Mesenchymal stem cell (in vitro differentiated cells and primary cell): Measurements from ENCODE around the gene LAPTM4A.

Experiments used
- DNase-seq: peaks from one replicate; pipeline ENCODE4 v3.0.0-alpha.2; 2013
- H2AFZ ChIP-seq: one replicate; pipeline ENCODE4 v1.6.1; 2013; ENCODE audit warnings: low read depth, mild to moderate bottlenecking, control low read depth, inconsistent platforms, low read length, moderate library complexity
- H2AK5ac ChIP-seq: 2 replicates; pipeline ENCODE4 v1.6.1; 2013; ENCODE audit warnings: low read length, moderate library complexity, mild to moderate bottlenecking, inconsistent platforms; ENCODE audit not compliant: severe bottlenecking
- H2BK120ac ChIP-seq: one replicate; pipeline ENCODE4 v1.6.1; 2013; ENCODE audit warnings: low read depth, mild to moderate bottlenecking, inconsistent platforms, low read length, moderate library complexity
- H2BK12ac ChIP-seq, 2 experiments: one replicate each; pipeline ENCODE4 v1.6.1; 2013; ENCODE audit warnings: inconsistent platforms in 2 of 2, low read length in 2 of 2, mild to moderate bottlenecking in 2 of 2, moderate library complexity in 2 of 2, control low read depth in 1 of 2
- H2BK15ac ChIP-seq: one replicate; pipeline ENCODE4 v1.6.1; 2013; ENCODE audit warnings: mild to moderate bottlenecking, low read depth, inconsistent platforms; ENCODE audit not compliant: poor library complexity, severe bottlenecking
- H2BK5ac ChIP-seq: 2 replicates; pipeline ENCODE4 v1.6.1; 2013; ENCODE audit warnings: low read depth, mild to moderate bottlenecking, low read length, control low read depth, inconsistent platforms; ENCODE audit not compliant: poor library complexity, severe bottlenecking
- H3K14ac ChIP-seq, 2 experiments: one replicate each; pipeline ENCODE4 v1.6.1; 2013; ENCODE audit warnings: inconsistent platforms in 2 of 2, low read length in 2 of 2, control low read depth in 1 of 2, mild to moderate bottlenecking in 1 of 2, moderate library complexity in 1 of 2
- H3K18ac ChIP-seq, 2 experiments: one replicate each; pipeline ENCODE4 v1.6.1; 2013; ENCODE audit warnings: inconsistent platforms in 2 of 2, low read length in 2 of 2, control low read depth in 1 of 2, low read depth in 1 of 2, mild to moderate bottlenecking in 1 of 2
- H3K23ac ChIP-seq, 2 experiments: one replicate each; pipeline ENCODE4 v1.6.1; 2013; ENCODE audit warnings: inconsistent platforms in 2 of 2, low read length in 2 of 2, mild to moderate bottlenecking in 2 of 2, moderate library complexity in 2 of 2, control low read depth in 1 of 2
- H3K27ac ChIP-seq: 2 replicates; pipeline ENCODE4 v1.5.1; 2013; ENCODE audit warnings: mild to moderate bottlenecking, moderate library complexity, low read length, control low read depth, inconsistent platforms; ENCODE audit not compliant: poor library complexity, severe bottlenecking
- H3K27me3 ChIP-seq, 2 experiments: 2 replicates each; pipeline versions ENCODE4 v1.6.1 to v1.7.0; 2013; ENCODE audit warnings: low read length in 2 of 2, mild to moderate bottlenecking in 2 of 2, moderate library complexity in 2 of 2, control low read depth in 1 of 2, inconsistent platforms in 1 of 2; ENCODE audit not compliant: control insufficient read depth in 1 of 2, insufficient read depth in 1 of 2
- H3K36me3 ChIP-seq, 2 experiments: 2 replicates each; pipeline versions ENCODE4 v1.6.1 to v1.7.0; 2013; ENCODE audit warnings: low read length in 2 of 2, control low read depth in 1 of 2, inconsistent platforms in 1 of 2, low read depth in 1 of 2, mild to moderate bottlenecking in 1 of 2; ENCODE audit not compliant: insufficient read depth in 2 of 2, control insufficient read depth in 1 of 2
- H3K4ac ChIP-seq, 2 experiments: one replicate each; pipeline ENCODE4 v1.6.1; 2013; ENCODE audit warnings: inconsistent platforms in 2 of 2, low read length in 2 of 2, mild to moderate bottlenecking in 2 of 2, moderate library complexity in 2 of 2, control low read depth in 1 of 2, low read depth in 1 of 2
- H3K4me1 ChIP-seq: 2 replicates; pipeline ENCODE4 v1.6.1; 2013; ENCODE audit warnings: low read depth, low read length, control low read depth; ENCODE audit not compliant: control insufficient read depth, insufficient read depth
- H3K4me2 ChIP-seq: 2 replicates; pipeline ENCODE4 v1.6.1; 2013; ENCODE audit warnings: low read length, mild to moderate bottlenecking, inconsistent platforms; ENCODE audit not compliant: poor library complexity, severe bottlenecking
- H3K4me3 ChIP-seq, 2 experiments: 2 replicates each; pipeline versions ENCODE4 v1.5.1 to v1.7.0; 2013; ENCODE audit warnings: low read length in 2 of 2, mild to moderate bottlenecking in 2 of 2, control low read depth in 1 of 2, low read depth in 1 of 2; ENCODE audit not compliant: insufficient read depth in 1 of 2
- H3K79me1 ChIP-seq: replicated peaks from 2 replicates; pipeline ENCODE4 v1.6.1; 2013; ENCODE audit warnings: mild to moderate bottlenecking, control low read depth, low read length, inconsistent platforms; ENCODE audit not compliant: poor library complexity, severe bottlenecking
- H3K9ac ChIP-seq: 2 replicates; pipeline ENCODE4 v1.7.0; 2013; ENCODE audit warnings: mild to moderate bottlenecking, low read length, moderate library complexity
- H3K9me3 ChIP-seq: 2 replicates; pipeline ENCODE4 v1.7.0; 2013; ENCODE audit warnings: mild to moderate bottlenecking, low read length; ENCODE audit not compliant: control insufficient read depth
- H4K8ac ChIP-seq: one replicate; pipeline ENCODE4 v1.6.1; 2013; ENCODE audit warnings: inconsistent platforms, mild to moderate bottlenecking, low read length, moderate library complexity
- H4K91ac ChIP-seq: one replicate; pipeline ENCODE4 v1.6.1; 2013; ENCODE audit warnings: mild to moderate bottlenecking, low read length, inconsistent platforms
- WGBS: methylation state at CpG from one replicate; pipeline ENCODE4 v1.1.7; 2013; ENCODE audit warnings: mixed read lengths; 5-methylcytosine and 5-hydroxymethylcytosine counted together

The LAPTM4A gene

GRCh38 chr2:20019747-20020146, 31.7 kb downstream of the LAPTM4A start:
- no peak overlapping the region for H3K4ac ChIP-seq
- no peak overlapping the region for H3K4me2 ChIP-seq
- no peak overlapping the region for H2BK15ac ChIP-seq
- peaks cover 4 to 7% of the 10 kb centered on the region in 2 experiments for H3K36me3 ChIP-seq
- no peak overlapping the region for H3K9ac ChIP-seq
- no peak overlapping the region for H4K8ac ChIP-seq
- H3K4me3 ChIP-seq: no peak overlapping the region
- peaks cover 2% of the 10 kb centered on the region for H3K4me1 ChIP-seq
- no peak overlapping the region for H2BK5ac ChIP-seq
- H2AFZ ChIP-seq: no peak overlapping the region
- no peak overlapping the region for H3K14ac ChIP-seq
- H3K9me3 ChIP-seq: no peaks in the 10 kb centered on the region
- no peak overlapping the region for H2BK12ac ChIP-seq
- no peak overlapping the region for H2BK120ac ChIP-seq
- H3K27me3 ChIP-seq: no peaks in the 10 kb centered on the region
- no peak for DNase-seq
- no peak overlapping the region for H3K18ac ChIP-seq
- no peak overlapping the region for H2AK5ac ChIP-seq
- no peak overlapping the region for H3K27ac ChIP-seq
- no peak overlapping the region for H4K91ac ChIP-seq
- WGBS: 92% methylated on average over 3 of the region's 4 CpGs
- no peaks in the 10 kb centered on the region for H3K79me1 ChIP-seq
- H3K23ac ChIP-seq: no peak overlapping the region

DNA sequence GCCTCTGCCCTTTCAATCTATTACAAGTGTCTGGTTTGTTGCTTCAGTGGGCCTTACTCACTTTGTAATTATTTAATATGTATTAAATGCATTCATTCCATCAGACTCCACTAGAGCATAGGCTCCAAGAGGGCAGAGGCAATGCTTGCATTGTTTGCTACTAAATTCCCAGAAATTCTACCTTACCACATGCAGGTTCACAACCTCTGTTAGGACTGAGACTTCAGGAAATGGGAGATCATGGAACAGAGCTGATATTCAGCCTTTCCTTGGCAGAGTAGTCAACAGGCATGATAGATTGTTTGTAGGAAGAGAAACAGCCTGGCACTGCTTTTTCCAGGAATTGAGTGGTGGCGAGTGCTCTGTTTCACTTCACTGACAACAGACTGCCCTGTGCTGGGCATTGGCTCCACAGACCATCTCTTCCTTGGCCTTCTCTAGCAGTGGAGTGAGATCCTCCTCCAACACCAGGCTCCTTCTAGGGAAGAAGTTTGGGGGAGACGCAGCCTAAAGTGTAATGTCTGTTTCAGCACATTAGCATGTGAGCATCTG, 32.8 kb downstream of the LAPTM4A start:
- no peak overlapping the region for H3K14ac ChIP-seq
- 100% methylated on average over 1 of the region's 2 CpGs for WGBS
- H2AFZ ChIP-seq: no peak overlapping the region
- H2BK120ac ChIP-seq: no peak overlapping the region
- H4K8ac ChIP-seq: no peak overlapping the region
- no peak overlapping the region for H2BK5ac ChIP-seq
- H3K18ac ChIP-seq: no peak overlapping the region
- H3K36me3 ChIP-seq: peaks cover 2 to 7% of the 10 kb centered on the region in 2 experiments
- H3K79me1 ChIP-seq: no peaks in the 10 kb centered on the region
- H3K23ac ChIP-seq: peak overlapping the region in 1 of 2 experiments; percentile 72
- H3K4me3 ChIP-seq: no peak overlapping the region
- no peak overlapping the region for H4K91ac ChIP-seq
- DNase-seq: no peak
- H2BK12ac ChIP-seq: no peak overlapping the region
- peaks cover 2% of the 10 kb centered on the region for H3K4me1 ChIP-seq
- no peak overlapping the region for H3K4ac ChIP-seq
- no peak overlapping the region for H3K27ac ChIP-seq
- no peaks in the 10 kb centered on the region for H3K9me3 ChIP-seq
- H2AK5ac ChIP-seq: no peak overlapping the region
- no peak overlapping the region for H2BK15ac ChIP-seq
- no peak overlapping the region for H3K4me2 ChIP-seq
- H3K27me3 ChIP-seq: no peaks in the 10 kb centered on the region
- H3K9ac ChIP-seq: no peak overlapping the region

DNA sequence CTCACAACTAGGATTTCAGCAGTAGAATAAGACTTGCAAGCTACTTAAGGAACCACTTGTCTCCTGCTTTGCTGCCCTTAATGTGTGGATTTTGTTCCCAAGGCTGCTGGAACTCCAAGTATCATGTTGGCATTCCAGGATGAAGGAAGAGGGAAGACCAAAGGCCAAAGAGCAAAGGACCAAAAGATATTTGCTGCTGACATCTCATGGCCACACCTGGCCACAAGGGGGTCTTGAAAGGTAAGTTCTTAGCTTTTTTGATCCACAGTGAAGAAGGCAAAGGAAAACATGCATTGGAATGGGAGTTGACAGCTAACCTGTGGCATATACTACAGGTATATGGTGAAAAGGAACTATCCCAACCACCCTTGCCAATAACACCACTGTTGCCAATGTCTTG, 35.1 kb downstream of the LAPTM4A start:
- Histone ChIP-seq H2BK120ac (no peak overlapping the region), H4K8ac (no peak overlapping the region), H3K4me1 (peaks cover 11% of the 10 kb centered on the region), H3K23ac (no peak overlapping the region), H2BK15ac (no peak overlapping the region), H3K4me2 (no peak overlapping the region), H3K27me3 (peaks cover 0 to 9% of the 10 kb centered on the region in 2 experiments), H3K18ac (no peak overlapping the region), H2AK5ac (no peak overlapping the region), H3K27ac (no peak overlapping the region), H4K91ac (no peak overlapping the region), H2BK5ac (no peak overlapping the region), H3K4me3 (no peak overlapping the region), H3K9ac (no peak overlapping the region), H2BK12ac (no peak overlapping the region), H3K4ac (no peak overlapping the region), H3K9me3 (no peaks in the 10 kb centered on the region), H2AFZ (no peak overlapping the region), H3K79me1 (no peaks in the 10 kb centered on the region), H3K36me3 (peaks cover 0 to 6% of the 10 kb centered on the region in 2 experiments), H3K14ac (no peak overlapping the region)
- DNase-seq: no peak

DNA sequence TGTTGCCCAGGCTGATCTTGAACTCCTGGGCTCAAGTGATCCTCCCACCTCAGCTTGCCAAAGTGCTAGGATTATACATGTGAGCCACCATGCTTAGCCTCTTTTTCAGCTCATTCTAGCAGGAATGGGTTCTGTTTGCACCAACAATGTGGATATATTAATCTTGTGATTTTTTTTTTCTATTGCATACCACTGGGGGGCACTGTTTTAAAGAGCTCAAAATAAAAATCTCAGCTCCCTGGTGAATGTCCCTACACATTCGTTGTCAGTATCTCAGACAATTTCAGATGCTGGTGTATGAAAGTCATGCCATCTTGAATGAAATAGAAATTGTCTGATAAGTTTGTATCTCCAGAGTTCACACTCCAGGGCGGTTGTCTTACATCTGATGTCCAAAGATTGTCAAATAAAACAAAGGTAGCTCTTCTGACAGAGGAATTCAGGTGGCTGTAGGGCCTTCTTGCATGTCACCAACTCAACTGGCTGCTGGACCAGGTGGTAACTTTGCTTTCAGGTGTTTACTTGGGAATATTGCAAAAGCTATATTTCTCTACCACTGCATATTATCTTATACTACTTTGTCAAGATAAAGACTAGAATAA, 35.8 kb downstream of the LAPTM4A start:
- Histone ChIP-seq H4K8ac (no peak overlapping the region), H3K18ac (no peak overlapping the region), H3K9me3 (no peaks in the 10 kb centered on the region)

More for the DNA sequence above, 35.8 kb downstream of the LAPTM4A start:
- no peak overlapping the region for H3K23ac ChIP-seq
- H2AK5ac ChIP-seq: no peak overlapping the region
- H3K27me3 ChIP-seq: peaks cover 0 to 14% of the 10 kb centered on the region in 2 experiments
- peak; percentile 62 for DNase-seq
- no peaks in the 10 kb centered on the region for H3K36me3 ChIP-seq
- no peaks in the 10 kb centered on the region for H3K79me1 ChIP-seq
- H2BK12ac ChIP-seq: no peak overlapping the region
- no peak overlapping the region for H3K14ac ChIP-seq
- H3K9ac ChIP-seq: no peak overlapping the region
- H3K4me3 ChIP-seq: no peak overlapping the region
- H2BK15ac ChIP-seq: no peak overlapping the region
- peaks cover 11% of the 10 kb centered on the region for H3K4me1 ChIP-seq
- no peak overlapping the region for H2BK120ac ChIP-seq
- no peak overlapping the region for H4K91ac ChIP-seq
- H3K27ac ChIP-seq: no peak overlapping the region
- 0% methylated on average over 1 of the region's 2 CpGs for WGBS
- no peak overlapping the region for H2BK5ac ChIP-seq
- no peak overlapping the region for H2AFZ ChIP-seq
- H3K4ac ChIP-seq: no peak overlapping the region
- H3K4me2 ChIP-seq: no peak overlapping the region
